CD4-positive, CD25-positive, alpha-beta regulatory T cell (primary cell): Measurements from ENCODE around the gene L2HGDH. TPM values are rescaled to one million over a fixed set of nuclear protein-coding genes. Genes with fewer than 3 reads are reported as not detected.
A peak's percentile ranks its signal among the peaks of the same experiment; 100 is the strongest.

Experiments
- ATAC-seq, 2 donors: fragments of 150-1000 bp; cut with Tn5 transposase; one replicate each; pipeline ENCODE4 v1.10.0; 2021; ENCODE audit warnings: low read depth in 2 of 2, moderate number of reproducible peaks in 2 of 2, moderate library complexity in 1 of 2
- DNase-seq, 3 donors: peaks; one replicate each; pipeline versions ENCODE4 v3.0.0 to v3.0.0-alpha.2; 2012 to 2022; ENCODE audit warnings: mixed read lengths in 1 of 3
- H3K27ac ChIP-seq: one replicate; pipeline ENCODE4 v1.7.0; 2013; ENCODE audit warnings: mild to moderate bottlenecking, low read length; ENCODE audit not compliant: insufficient read depth, poor library complexity, severe bottlenecking
- H3K27me3 ChIP-seq: one replicate; pipeline ENCODE4 v1.7.0; 2013; ENCODE audit warnings: low read length; ENCODE audit not compliant: control insufficient read depth, insufficient read depth
- H3K36me3 ChIP-seq: one replicate; pipeline ENCODE4 v1.7.0; 2013; ENCODE audit warnings: mild to moderate bottlenecking, low read length, moderate library complexity; ENCODE audit not compliant: control insufficient read depth, insufficient read depth
- H3K4me1 ChIP-seq: 2 replicates; pipeline ENCODE4 v1.7.0; 2013; ENCODE audit warnings: mild to moderate bottlenecking, low read length; ENCODE audit not compliant: insufficient read depth, control insufficient read depth, poor library complexity, severe bottlenecking
- H3K4me3 ChIP-seq: one replicate; pipeline ENCODE4 v1.7.0; 2013; ENCODE audit warnings: low read depth, mild to moderate bottlenecking, low read length, moderate library complexity
- H3K9me3 ChIP-seq, 2 experiments: 1 replicate in 1 of 2; 2 replicates in 1 of 2; pipeline ENCODE4 v1.7.0; 2013; ENCODE audit warnings: low read length in 2 of 2, mild to moderate bottlenecking in 1 of 2, moderate library complexity in 1 of 2; ENCODE audit not compliant: control insufficient read depth in 2 of 2
- H3K27ac Mint-ChIP-seq, 3 donors: one replicate each; pipeline ENCODE4 v1.8.0; 2020 to 2022; ENCODE audit warnings: mild to moderate bottlenecking in 3 of 3, mixed read lengths in 3 of 3, moderate library complexity in 2 of 3
- H3K27me3 Mint-ChIP-seq: one replicate; pipeline ENCODE4 v1.8.0; 2022; ENCODE audit warnings: mild to moderate bottlenecking, mixed read lengths
- H3K36me3 Mint-ChIP-seq: one replicate; pipeline ENCODE4 v1.8.0; 2020; ENCODE audit warnings: mixed read lengths
- H3K4me1 Mint-ChIP-seq, 4 donors: one replicate each; pipeline ENCODE4 v1.8.0; 2020 to 2022; ENCODE audit warnings: mixed read lengths in 4 of 4, mild to moderate bottlenecking in 1 of 4
- H3K4me3 Mint-ChIP-seq, 4 donors: one replicate each; pipeline ENCODE4 v1.8.0; 2020 to 2022; ENCODE audit warnings: mild to moderate bottlenecking in 4 of 4, mixed read lengths in 4 of 4, moderate library complexity in 3 of 4
- H3K9me3 Mint-ChIP-seq, 7 donors: one replicate each; pipeline ENCODE4 v1.8.0; 2020 to 2022; ENCODE audit warnings: mixed read lengths in 7 of 7, mild to moderate bottlenecking in 3 of 7, moderate library complexity in 2 of 7
- polyA plus RNA-seq, 4 donors: library from polyadenylated mRNA; unstranded; fragments of 300-500 nt; fragmentation: Illumina TruSeq; gene quantifications; one replicate each; pipeline ENCODE4 v1.2.3, GENCODE V29; 2021
- total RNA-seq: library from RNA; stranded (reverse); gene quantifications from one replicate; pipeline ENCODE4 v1.2.3, GENCODE V29; 2022

L2HGDH gene
- total and polyA plus RNA-seq, 5 donors from 2014 or later, result 2.2 to 3.7 (median 3.2) TPM

GRCh38 chr14:50225974-50226297, 86.1 kb downstream of the L2HGDH start:
- Mint-ChIP-seq H3K4me3 (peak overlapping the region in 3 of 4 donors; percentile 5 to 43 (median 19)), H3K27ac (peak overlapping the region; percentile 37 to 92 (median 72))
- H3K27ac ChIP-seq, result no peak overlapping the region

GRCh38 chr14:50225067-50225973, 86.7 kb downstream of the L2HGDH start:
- peaks cover 28 to 75% (median 39%) of the 10 kb centered on the region in 4 donors for H3K4me1 Mint-ChIP-seq
- Histone ChIP-seq H3K9me3 (peaks cover 0 to 4% of the 10 kb centered on the region in 2 experiments), H3K27me3 (no peaks in the 10 kb centered on the region), H3K27ac (no peak overlapping the region), H3K4me3 (no peak overlapping the region), H3K4me1 (peaks cover 13% of the 10 kb centered on the region), H3K36me3 (no peaks in the 10 kb centered on the region)
- H3K27me3 Mint-ChIP-seq, result peaks cover 28% of the 10 kb centered on the region
- DNase-seq (no peak), ATAC-seq (peak in 1 of 2 donors; percentile 14)
- peak overlapping the region in 2 of 4 donors; percentile 5 to 43 for H3K4me3 Mint-ChIP-seq
- H3K36me3 Mint-ChIP-seq, result peaks cover 9% of the 10 kb centered on the region
- H3K9me3 Mint-ChIP-seq, result peaks cover 0 to 5% (median 0%) of the 10 kb centered on the region in 7 donors
- peak overlapping the region in 2 of 3 donors; percentile 37 to 72 for H3K27ac Mint-ChIP-seq

More at GRCh38 chr14:50225974-50226297, 86.1 kb downstream of the L2HGDH start:
- peak; percentile 25 to 35 for ATAC-seq
- H3K4me1 Mint-ChIP-seq, result peaks cover 27 to 75% (median 43%) of the 10 kb centered on the region in 4 donors
- peaks cover 9% of the 10 kb centered on the region for H3K36me3 Mint-ChIP-seq
- DNase-seq, result peak in 1 of 3 donors; percentile 30
- Histone ChIP-seq H3K27me3 (no peaks in the 10 kb centered on the region), H3K4me1 (peaks cover 13% of the 10 kb centered on the region), H3K9me3 (peaks cover 0 to 4% of the 10 kb centered on the region in 2 experiments), H3K36me3 (no peaks in the 10 kb centered on the region), H3K4me3 (no peak overlapping the region)
- peaks cover 0 to 5% (median 0%) of the 10 kb centered on the region in 7 donors for H3K9me3 Mint-ChIP-seq
- H3K27me3 Mint-ChIP-seq, result peaks cover 34% of the 10 kb centered on the region

- H3K9me3 Mint-ChIP-seq, result no peaks in the 10 kb centered on the region
- Histone ChIP-seq H3K36me3 (no peaks in the 10 kb centered on the region), H3K4me3 (no peak overlapping the region), H3K27me3 (no peaks in the 10 kb centered on the region), H3K4me1 (peaks cover 4% of the 10 kb centered on the region), H3K27ac (no peak overlapping the region), H3K9me3 (no peaks in the 10 kb centered on the region)
- ATAC-seq, result no peak
- DNase-seq, result no peak
- H3K27me3 Mint-ChIP-seq, result peaks cover 4% of the 10 kb centered on the region
- H3K36me3 Mint-ChIP-seq, result peaks cover 10% of the 10 kb centered on the region
- no peak overlapping the region for H3K4me3 Mint-ChIP-seq
- H3K27ac Mint-ChIP-seq, result peak overlapping the region in 2 of 3 donors; percentile 2 to 21
- H3K4me1 Mint-ChIP-seq, result peaks cover 25 to 61% (median 36%) of the 10 kb centered on the region in 4 donors
Observed at GRCh38 chr14:50222055-50222613, 89.9 kb downstream of the L2HGDH start.

- Histone ChIP-seq H3K27me3 (no peaks in the 10 kb centered on the region), H3K4me3 (no peak overlapping the region), H3K27ac (no peak overlapping the region), H3K4me1 (no peaks in the 10 kb centered on the region), H3K9me3 (no peaks in the 10 kb centered on the region), H3K36me3 (no peaks in the 10 kb centered on the region)
- DNase-seq (no peak), ATAC-seq (no peak)
- Mint-ChIP-seq H3K9me3 (no peaks in the 10 kb centered on the region), H3K4me1 (peaks cover 11 to 47% (median 29%) of the 10 kb centered on the region in 4 donors), H3K27ac (no peak overlapping the region), H3K4me3 (no peak overlapping the region), H3K27me3 (no peaks in the 10 kb centered on the region), H3K36me3 (peaks cover 10% of the 10 kb centered on the region)
Observed at GRCh38 chr14:50218501-50218900, 93.5 kb downstream of the L2HGDH start.

- Histone ChIP-seq H3K4me3 (no peak overlapping the region), H3K36me3 (no peaks in the 10 kb centered on the region), H3K27ac (no peak overlapping the region), H3K4me1 (no peaks in the 10 kb centered on the region), H3K9me3 (no peaks in the 10 kb centered on the region), H3K27me3 (no peaks in the 10 kb centered on the region)
- Mint-ChIP-seq H3K27ac (no peak overlapping the region), H3K4me1 (peaks cover 11 to 34% (median 26%) of the 10 kb centered on the region in 4 donors), H3K36me3 (peaks cover 4% of the 10 kb centered on the region), H3K27me3 (no peaks in the 10 kb centered on the region), H3K4me3 (no peak overlapping the region), H3K9me3 (no peaks in the 10 kb centered on the region)
- DNase-seq (no peak), ATAC-seq (no peak)
Observed at GRCh38 chr14:50215416-50215815, 96.6 kb downstream of the L2HGDH start.

GRCh38 chr14:50213795-50214194, 98.2 kb downstream of the L2HGDH start:
- H3K36me3 ChIP-seq, result no peaks in the 10 kb centered on the region
- no peaks in the 10 kb centered on the region for H3K27me3 ChIP-seq
- H3K9me3 ChIP-seq, result no peaks in the 10 kb centered on the region
- H3K27ac ChIP-seq, result no peak overlapping the region
- Mint-ChIP-seq H3K4me3 (no peak overlapping the region), H3K36me3 (peaks cover 4% of the 10 kb centered on the region), H3K27me3 (no peaks in the 10 kb centered on the region), H3K9me3 (no peaks in the 10 kb centered on the region), H3K4me1 (peaks cover 11 to 24% (median 20%) of the 10 kb centered on the region in 4 donors), H3K27ac (no peak overlapping the region)
- ATAC-seq (no peak), DNase-seq (no peak)
- H3K4me1 ChIP-seq, result no peaks in the 10 kb centered on the region
- H3K4me3 ChIP-seq, result no peak overlapping the region

GRCh38 chr14:50212726-50213125, 99.3 kb downstream of the L2HGDH start:
- H3K4me3 Mint-ChIP-seq, result no peak overlapping the region
- Histone ChIP-seq H3K9me3 (no peaks in the 10 kb centered on the region), H3K4me1 (no peaks in the 10 kb centered on the region), H3K4me3 (no peak overlapping the region), H3K27me3 (no peaks in the 10 kb centered on the region), H3K27ac (no peak overlapping the region), H3K36me3 (no peaks in the 10 kb centered on the region)
- peak overlapping the region in 1 of 3 donors; percentile 5 for H3K27ac Mint-ChIP-seq
- H3K4me1 Mint-ChIP-seq, result peaks cover 6 to 19% (median 16%) of the 10 kb centered on the region in 4 donors
- H3K9me3 Mint-ChIP-seq, result no peaks in the 10 kb centered on the region
- H3K27me3 Mint-ChIP-seq, result no peaks in the 10 kb centered on the region
- DNase-seq, result no peak
- no peaks in the 10 kb centered on the region for H3K36me3 Mint-ChIP-seq
- no peak for ATAC-seq
